ENCODE measurements around the gene CARD10.
"Not testable (repeated sequence)": the region's sequence is repeated elsewhere in the genome, so short reads cannot be mapped to it uniquely, and the experiment has no call there.

Gene CARD10

GRCh38 chr22:37482244-37482643, 37.0 kb downstream of the CARD10 start:
- peaks cover 39% of the 10 kb centered on the region for H3K4me1 Mint-ChIP-seq (ENCODE audit: low read depth)
- peak overlapping the region; percentile 93 for H3K27ac Mint-ChIP-seq
- H3K27me3 Mint-ChIP-seq = no peaks in the 10 kb centered on the region
- H3K36me3 Mint-ChIP-seq = peaks cover 3% of the 10 kb centered on the region
- peak overlapping the region; percentile 91 for H3K4me3 Mint-ChIP-seq
- H3K9me3 Mint-ChIP-seq (ENCODE audit: low read depth) = no peaks in the 10 kb centered on the region

- peak overlapping the region; percentile 93 for H3K27ac Mint-ChIP-seq
- H3K36me3 Mint-ChIP-seq = peaks cover 3% of the 10 kb centered on the region
- H3K4me3 Mint-ChIP-seq = peak overlapping the region; percentile 91
- no peaks in the 10 kb centered on the region for H3K9me3 Mint-ChIP-seq (ENCODE audit: low read depth)
- H3K27me3 Mint-ChIP-seq = no peaks in the 10 kb centered on the region
- peaks cover 31% of the 10 kb centered on the region for H3K4me1 Mint-ChIP-seq (ENCODE audit: low read depth)
These were observed 37.8 kb downstream of the CARD10 start for GRCh38 chr22:37481347-37481907.

- peak overlapping the region; percentile 1 for H3K4me3 Mint-ChIP-seq
- no peaks in the 10 kb centered on the region for H3K9me3 Mint-ChIP-seq (ENCODE audit: low read depth)
- H3K36me3 Mint-ChIP-seq = peaks cover 3% of the 10 kb centered on the region
- H3K27ac Mint-ChIP-seq = peak overlapping the region; percentile 64
- H3K4me1 Mint-ChIP-seq (ENCODE audit: low read depth) = peaks cover 29% of the 10 kb centered on the region
- no peaks in the 10 kb centered on the region for H3K27me3 Mint-ChIP-seq
These were observed 38.5 kb downstream of the CARD10 start for GRCh38 chr22:37480387-37481346.

DNA sequence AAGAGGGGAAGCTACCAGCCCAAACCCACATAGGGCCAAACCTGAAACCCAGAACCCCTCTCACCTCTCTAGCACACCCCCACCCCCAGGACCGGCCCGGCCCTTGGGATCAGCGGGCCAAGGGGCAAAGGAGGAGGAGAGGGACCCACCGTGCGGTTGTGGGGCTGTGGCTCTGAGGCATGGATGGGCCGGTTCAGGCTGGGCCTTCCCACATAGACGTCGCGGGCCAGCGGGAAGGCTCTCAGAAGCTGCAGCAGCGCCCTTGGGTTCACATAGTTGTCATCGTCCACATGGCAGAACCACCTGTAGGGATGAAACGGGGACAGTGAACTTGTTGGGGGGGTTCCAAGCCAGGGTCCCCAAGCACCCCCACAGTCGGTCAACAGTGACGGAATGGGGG, 40.0 kb downstream of the CARD10 start:
- Mint-ChIP-seq H3K36me3 (peaks cover 3% of the 10 kb centered on the region), H3K4me1 (ENCODE audit: low read depth) (peaks cover 29% of the 10 kb centered on the region), H3K27ac (no peak overlapping the region), H3K27me3 (no peaks in the 10 kb centered on the region), H3K4me3 (no peak overlapping the region), H3K9me3 (ENCODE audit: low read depth) (no peaks in the 10 kb centered on the region)

DNA sequence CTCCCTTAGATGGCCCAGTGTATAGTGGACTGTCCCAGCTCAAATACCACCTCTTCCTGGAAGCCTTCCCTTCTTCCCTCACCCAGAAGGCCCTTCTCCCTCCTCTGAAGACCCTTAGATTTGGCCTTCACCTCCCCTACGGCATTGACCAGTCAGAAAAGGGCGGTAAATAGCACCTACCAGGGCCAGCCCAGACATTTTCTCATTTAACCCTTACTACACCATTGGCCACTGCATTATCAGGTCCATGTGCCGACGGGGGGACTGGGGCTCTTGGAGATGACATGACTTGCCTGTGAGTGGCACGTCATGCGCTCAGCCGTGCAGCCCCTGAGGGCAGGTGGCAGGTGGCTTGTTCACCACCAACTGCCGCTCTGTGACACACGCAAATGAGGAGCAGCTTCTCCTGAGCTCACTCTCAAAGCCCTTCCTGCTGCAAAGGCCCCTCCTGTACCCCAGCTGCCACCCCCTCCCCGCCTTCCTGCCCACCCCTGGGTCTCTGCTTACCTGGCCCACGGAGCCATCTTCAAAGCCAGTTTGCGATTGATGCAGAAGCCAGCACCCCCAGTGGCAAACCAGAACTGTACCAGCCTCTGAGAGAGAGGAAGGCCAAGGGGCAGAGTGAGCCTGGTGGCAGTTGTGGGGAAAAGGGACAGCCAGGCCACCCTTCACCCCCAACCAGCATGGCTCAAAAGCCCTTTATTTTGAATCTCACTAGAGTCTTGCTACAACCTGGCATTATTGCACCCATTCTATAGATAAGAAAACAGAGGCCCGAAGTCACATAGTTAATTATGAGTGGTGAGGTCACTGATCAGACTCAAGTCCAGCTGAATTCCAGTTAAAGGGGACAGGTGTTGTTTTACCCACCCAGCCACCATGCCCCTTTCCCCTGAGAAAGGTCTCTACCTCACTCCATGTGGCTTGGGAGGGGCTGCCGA, 42.6 kb downstream of the CARD10 start:
- no peaks in the 10 kb centered on the region for H3K9me3 Mint-ChIP-seq (ENCODE audit: low read depth)
- H3K27me3 Mint-ChIP-seq = no peaks in the 10 kb centered on the region
- H3K36me3 Mint-ChIP-seq = no peaks in the 10 kb centered on the region
- no peak overlapping the region for H3K4me3 Mint-ChIP-seq
- H3K27ac Mint-ChIP-seq = peak overlapping the region; percentile 50
- H3K4me1 Mint-ChIP-seq (ENCODE audit: low read depth) = peaks cover 8% of the 10 kb centered on the region

DNA sequence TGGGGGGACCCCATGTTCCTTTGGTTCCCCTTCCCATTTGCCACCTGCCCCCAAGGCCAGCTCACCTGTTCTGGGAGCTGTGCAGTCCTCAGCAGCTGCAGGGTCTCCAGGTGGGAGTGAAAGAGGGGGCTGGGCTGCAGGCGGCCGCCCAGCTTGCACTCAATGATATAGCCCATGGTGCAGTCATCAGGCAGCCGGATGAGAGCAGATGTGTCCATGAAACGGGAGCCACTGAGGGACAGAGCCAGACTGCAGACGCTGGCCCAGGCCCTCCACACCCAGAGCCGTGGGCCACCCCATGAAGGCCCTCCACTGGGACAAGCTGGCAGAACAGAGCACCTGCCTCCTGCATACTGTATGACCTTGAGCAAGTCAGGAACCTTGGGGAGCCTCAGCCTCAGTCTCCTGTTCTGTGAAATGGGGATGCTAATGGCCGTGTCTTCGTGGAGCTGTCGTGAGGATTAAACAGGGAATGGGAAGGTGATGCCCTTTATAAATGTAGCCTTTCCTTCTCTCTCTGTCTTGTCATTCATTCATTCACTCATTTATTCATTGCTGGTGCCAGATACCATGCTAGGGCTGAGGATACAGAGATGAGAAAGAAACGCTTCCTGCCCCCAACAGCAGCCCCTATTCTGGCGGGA, 44.6 kb downstream of the CARD10 start:
- H3K36me3 Mint-ChIP-seq = peaks cover 7% of the 10 kb centered on the region
- no peaks in the 10 kb centered on the region for H3K9me3 Mint-ChIP-seq (ENCODE audit: low read depth)
- H3K4me1 Mint-ChIP-seq (ENCODE audit: low read depth) = peaks cover 2% of the 10 kb centered on the region

GRCh38 chr22:37473437-37473946, 45.7 kb downstream of the CARD10 start:
- no peaks in the 10 kb centered on the region for H3K27me3 Mint-ChIP-seq
- H3K9me3 Mint-ChIP-seq (ENCODE audit: low read depth) = no peaks in the 10 kb centered on the region
- peaks cover 9% of the 10 kb centered on the region for H3K36me3 Mint-ChIP-seq
- no peak overlapping the region for H3K27ac Mint-ChIP-seq
- H3K4me3 Mint-ChIP-seq = no peak overlapping the region
- peaks cover 4% of the 10 kb centered on the region for H3K4me1 Mint-ChIP-seq (ENCODE audit: low read depth)

More for the DNA sequence above, 44.6 kb downstream of the CARD10 start:
- Mint-ChIP-seq H3K4me3 (no peak overlapping the region), H3K27ac (peak overlapping the region; percentile 16), H3K27me3 (no peaks in the 10 kb centered on the region)

GRCh38 chr22:37472418-37473006, 46.7 kb downstream of the CARD10 start:
- Mint-ChIP-seq H3K36me3 (peaks cover 9% of the 10 kb centered on the region), H3K4me1 (ENCODE audit: low read depth) (peaks cover 6% of the 10 kb centered on the region), H3K4me3 (no peak overlapping the region), H3K27ac (no peak overlapping the region), H3K9me3 (ENCODE audit: low read depth) (no peaks in the 10 kb centered on the region), H3K27me3 (no peaks in the 10 kb centered on the region)

GRCh38 chr22:37471727-37472417, 47.3 kb downstream of the CARD10 start:
- Mint-ChIP-seq H3K4me3 (no peak overlapping the region), H3K4me1 (ENCODE audit: low read depth) (peaks cover 6% of the 10 kb centered on the region), H3K27ac (no peak overlapping the region), H3K27me3 (no peaks in the 10 kb centered on the region), H3K36me3 (peaks cover 9% of the 10 kb centered on the region), H3K9me3 (ENCODE audit: low read depth) (no peaks in the 10 kb centered on the region)

- Mint-ChIP-seq H3K27me3 (no peaks in the 10 kb centered on the region), H3K4me1 (ENCODE audit: low read depth) (peaks cover 8% of the 10 kb centered on the region), H3K9me3 (ENCODE audit: low read depth) (no peaks in the 10 kb centered on the region), H3K27ac (no peak overlapping the region), H3K4me3 (no peak overlapping the region), H3K36me3 (peaks cover 9% of the 10 kb centered on the region)
These were observed 49.1 kb downstream of the CARD10 start for GRCh38 chr22:37470087-37470445.

DNA sequence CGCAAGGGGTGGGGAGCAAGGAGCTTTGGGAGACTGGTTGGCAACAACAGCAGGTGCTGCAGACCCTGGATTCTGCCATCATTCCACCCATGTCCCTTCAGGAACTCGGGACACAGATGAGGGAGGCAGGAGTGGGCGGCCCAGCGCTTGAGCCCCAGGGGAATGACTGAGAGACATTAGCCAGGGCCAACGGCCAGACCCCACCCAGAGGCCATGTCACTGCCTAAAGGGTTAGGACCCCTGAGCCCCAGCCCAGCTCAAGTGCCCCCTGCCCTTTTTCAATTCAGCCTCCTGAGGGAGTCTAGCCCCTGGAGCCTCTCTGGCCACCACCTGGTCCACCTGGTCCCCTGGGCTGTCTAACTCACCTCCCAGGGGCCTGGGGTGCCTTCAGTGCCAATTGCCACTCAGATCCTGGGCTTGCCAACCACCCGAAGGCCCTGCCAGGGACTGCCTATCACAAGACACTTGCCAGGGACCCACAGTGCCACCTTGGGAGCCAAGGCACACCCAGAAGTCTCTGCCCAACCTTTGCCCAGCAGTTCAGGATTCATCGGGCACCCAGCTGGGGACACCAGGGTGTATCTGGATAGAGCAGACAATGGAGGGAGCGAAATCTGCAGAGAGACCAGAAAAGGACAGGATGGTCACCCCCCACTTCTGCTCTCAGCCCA, 49.7 kb downstream of the CARD10 start:
- Mint-ChIP-seq H3K9me3 (ENCODE audit: low read depth) (no peaks in the 10 kb centered on the region), H3K27me3 (no peaks in the 10 kb centered on the region), H3K4me3 (no peak overlapping the region), H3K27ac (no peak overlapping the region), H3K36me3 (peaks cover 9% of the 10 kb centered on the region), H3K4me1 (ENCODE audit: low read depth) (peaks cover 8% of the 10 kb centered on the region)

DNA sequence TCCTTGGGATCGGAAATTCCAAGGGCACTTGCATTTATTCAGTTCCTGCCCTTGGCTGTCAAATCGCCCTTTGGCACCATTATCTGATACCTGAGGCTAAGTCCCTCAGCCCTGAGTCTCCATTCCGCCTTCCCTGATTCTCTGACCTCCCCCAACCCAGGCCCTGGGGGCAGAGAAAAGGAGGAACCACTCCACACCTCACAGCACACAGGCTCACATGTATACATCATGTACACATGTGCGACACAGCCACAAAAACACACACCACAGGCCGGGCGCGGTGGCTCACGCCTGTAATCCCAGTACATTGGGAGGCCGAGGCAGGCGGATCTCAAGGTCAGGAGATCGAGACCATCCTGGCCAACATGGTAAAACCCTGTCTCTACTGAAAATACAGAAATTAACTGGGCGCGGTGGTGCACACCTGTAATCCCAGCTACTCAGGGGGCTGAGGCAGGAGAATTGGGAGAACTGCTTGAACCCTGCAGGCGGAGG, 51.0 kb downstream of the CARD10 start:
- H3K36me3 Mint-ChIP-seq; H3K4me3 Mint-ChIP-seq; H3K27ac Mint-ChIP-seq; H3K4me1 Mint-ChIP-seq (ENCODE audit: low read depth); H3K27me3 Mint-ChIP-seq; H3K9me3 Mint-ChIP-seq (ENCODE audit: low read depth): not testable (repeated sequence)

GRCh38 chr22:37467391-37467955, 51.7 kb downstream of the CARD10 start:
- Mint-ChIP-seq H3K27me3 (no peaks in the 10 kb centered on the region), H3K27ac (no peak overlapping the region), H3K9me3 (ENCODE audit: low read depth) (no peaks in the 10 kb centered on the region), H3K4me1 (ENCODE audit: low read depth) (peaks cover 8% of the 10 kb centered on the region), H3K4me3 (no peak overlapping the region), H3K36me3 (peaks cover 9% of the 10 kb centered on the region)

All from activated naive CD8-positive, alpha-beta T cell (primary cell).